Measurements from ENCODE around the gene PHLDA2.

Gene PHLDA2, protein sequence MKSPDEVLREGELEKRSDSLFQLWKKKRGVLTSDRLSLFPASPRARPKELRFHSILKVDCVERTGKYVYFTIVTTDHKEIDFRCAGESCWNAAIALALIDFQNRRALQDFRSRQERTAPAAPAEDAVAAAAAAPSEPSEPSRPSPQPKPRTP

DNA sequence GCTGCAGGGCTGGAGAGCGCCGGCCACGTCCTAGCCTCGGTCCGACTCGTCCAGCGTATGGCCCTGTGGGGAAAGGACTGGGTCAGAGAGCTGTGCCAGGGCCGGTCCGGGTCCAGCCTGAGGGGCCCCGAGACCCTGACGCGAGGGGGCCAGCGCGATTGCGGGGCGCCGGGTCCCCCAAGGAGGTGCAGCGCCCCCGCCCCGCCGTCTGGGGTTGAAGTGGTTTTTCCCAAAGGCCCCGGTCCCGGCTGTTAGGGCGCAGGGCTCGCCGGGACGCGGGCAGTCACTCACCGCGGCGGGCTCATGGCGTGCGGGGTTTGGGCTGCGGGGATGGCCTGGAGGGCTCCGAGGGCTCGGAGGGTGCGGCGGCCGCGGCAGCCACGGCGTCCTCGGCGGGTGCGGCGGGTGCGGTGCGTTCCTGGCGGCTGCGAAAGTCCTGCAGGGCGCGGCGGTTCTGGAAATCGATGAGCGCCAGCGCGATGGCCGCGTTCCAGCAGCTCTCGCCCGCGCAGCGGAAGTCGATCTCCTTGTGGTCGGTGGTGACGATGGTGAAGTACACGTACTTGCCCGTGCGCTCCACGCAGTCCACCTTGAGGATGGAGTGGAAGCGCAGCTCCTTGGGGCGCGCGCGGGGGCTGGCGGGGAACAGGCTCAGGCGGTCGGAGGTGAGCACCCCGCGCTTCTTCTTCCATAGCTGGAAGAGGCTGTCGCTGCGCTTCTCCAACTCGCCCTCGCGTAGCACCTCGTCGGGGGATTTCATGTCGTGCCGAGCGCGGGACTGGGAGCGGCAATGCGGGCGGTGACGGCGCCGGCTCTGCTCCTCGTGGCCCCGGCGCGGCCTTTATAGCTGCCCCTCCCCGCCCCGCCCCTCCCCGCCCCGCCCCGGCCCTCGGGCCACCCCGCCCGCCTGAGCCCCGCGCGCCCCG is at the start of gene PHLDA2:
Gene PHLDA2, minus strand, starts transcription at position 816 of the 926 bp plus-strand sequence. Its CDS starts 56 bp downstream, at position 760.
- peak; percentile 50 for DNase-seq

DNA sequence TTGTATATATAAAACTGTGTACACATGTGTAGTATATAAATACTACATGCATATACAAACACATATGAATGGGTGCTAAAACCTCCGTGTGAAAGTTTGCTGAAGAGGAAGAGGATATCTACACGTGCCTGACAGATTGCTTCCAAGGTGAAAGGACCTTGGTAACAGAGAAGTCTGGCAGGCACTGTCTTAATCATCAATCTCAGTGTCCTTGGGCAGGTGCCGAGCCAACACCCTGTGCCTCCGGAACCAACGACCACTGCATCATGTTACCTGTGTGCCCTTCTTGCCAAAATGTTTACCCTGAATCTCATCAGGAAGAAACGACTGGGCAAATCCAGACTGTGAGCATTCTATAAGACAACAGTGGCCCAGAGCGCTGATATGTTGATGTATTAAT is 47.9 kb upstream of the PHLDA2 start:
- DNase-seq, result no peak

DNA sequence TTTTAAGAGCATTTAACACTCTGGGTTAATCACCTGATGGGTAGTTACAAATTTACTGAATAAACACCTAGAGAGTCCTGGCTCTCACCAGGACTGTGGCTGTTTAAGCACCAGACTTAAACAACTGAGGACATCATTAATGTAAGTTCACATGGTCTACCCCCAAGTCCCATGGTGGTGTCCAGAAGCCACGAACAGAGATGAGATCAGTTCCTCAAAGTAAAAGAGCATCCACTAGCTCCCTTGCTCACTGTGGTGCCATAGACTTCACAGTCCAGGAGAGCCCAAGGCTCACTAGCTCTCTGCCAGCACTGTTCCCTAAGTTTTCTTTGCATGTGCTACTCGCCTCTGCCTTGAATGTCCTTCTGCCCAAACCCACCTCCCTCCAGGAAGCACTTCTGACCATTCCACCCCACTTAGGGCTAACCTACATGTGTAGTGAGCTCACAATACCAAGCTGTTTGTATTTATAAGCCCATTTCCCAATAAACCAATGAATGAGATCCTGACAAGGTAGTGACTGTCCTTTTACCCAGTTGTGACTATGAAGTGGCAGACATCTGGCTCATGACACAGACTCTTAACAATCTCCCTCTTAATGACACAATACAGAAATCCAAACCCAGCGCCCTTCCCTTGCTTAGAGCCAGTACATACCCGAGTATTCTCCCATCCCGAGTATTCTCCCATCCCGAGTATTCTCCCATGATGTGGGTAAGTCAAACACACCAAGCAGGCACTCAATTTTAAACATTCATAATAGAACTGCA is 47.3 kb upstream of the PHLDA2 start:
- no peak for DNase-seq

DNA sequence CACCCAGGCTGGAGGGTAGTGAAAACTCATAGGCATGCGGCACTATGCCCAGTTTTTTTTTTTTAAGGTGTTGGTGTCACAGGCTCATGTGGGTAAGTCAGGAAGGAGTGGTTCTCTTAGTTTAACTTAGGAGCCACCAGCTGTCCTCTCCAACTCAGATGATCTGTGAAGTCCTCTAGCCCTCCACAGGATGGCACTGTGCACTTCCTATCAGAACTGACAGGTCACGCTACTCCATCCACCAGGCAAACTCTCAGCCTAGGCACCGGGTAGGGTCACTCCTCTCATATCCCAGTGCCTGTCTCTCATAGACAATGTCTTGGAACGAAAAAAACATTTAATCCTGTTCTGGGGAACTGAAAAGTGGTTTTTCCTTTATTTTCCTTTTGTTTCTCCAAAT is 46.4 kb upstream of the PHLDA2 start:
- peak; percentile 13 for DNase-seq

DNA sequence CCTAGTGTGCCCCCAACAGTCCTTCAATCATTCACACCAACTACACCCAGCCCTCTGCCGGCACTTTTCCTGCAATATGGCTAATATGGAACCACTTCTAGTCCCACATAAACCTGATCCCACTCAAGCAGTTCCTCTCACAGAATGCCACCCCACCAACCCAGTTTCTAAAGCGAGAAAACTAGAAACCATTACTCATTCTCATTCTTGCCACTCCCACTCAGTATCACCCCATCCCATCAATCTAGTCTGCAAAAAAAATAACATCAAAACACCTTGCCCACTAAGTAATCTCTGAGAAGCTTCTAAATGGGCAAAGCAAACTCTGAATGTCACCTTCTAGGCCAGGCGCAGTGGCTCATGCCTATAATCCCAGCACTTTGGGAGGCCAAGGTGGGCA is 45.1 kb upstream of the PHLDA2 start:
- DNase-seq, result no peak

DNA sequence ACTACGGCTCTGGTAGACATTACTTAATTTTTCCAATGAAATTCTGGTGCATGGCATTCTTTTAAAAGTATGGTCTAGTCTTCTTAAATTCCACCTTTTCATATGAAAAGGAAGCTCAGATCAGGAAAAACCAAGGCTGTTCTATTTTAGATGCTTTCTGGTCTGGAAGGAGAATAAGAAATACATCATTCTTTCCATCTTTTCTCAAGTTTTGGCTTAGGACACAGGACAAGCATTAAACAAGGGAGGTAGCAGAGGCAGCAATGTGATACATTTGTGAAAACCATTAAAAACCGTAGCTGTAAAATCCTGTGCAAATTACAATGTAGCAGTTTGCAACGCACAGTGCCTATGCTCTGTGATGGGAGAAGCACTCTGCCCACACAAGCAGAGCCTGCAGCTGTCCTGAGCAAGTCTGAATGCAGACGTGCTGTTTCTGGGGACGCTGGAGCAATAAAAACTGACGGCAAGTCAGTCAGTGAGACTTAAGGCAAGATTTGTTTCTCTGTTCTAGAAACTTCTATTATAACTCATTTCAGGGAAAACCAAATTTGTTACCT is 39.2 kb upstream of the PHLDA2 start:
- DNase-seq, result no peak

DNA sequence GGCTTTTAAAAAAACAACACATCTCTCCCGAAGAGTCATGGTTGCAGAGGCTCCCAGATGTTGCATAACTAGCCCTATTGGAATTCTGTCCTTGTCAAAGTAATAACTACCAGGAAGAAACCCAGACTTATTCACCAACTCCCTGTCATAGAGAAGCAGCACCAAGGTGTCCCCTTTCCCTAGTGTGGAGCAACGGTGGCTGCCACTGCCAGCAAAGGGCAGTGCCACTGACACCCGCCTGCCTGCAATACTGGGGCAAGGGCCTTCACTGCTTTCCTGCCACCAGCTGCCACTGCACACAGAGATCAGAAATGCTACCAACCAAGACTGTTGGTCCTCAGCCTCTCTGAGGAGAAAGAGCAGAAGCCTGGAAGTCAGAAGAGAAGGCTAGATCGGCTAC is 35.6 kb upstream of the PHLDA2 start:
- no peak for DNase-seq

DNA sequence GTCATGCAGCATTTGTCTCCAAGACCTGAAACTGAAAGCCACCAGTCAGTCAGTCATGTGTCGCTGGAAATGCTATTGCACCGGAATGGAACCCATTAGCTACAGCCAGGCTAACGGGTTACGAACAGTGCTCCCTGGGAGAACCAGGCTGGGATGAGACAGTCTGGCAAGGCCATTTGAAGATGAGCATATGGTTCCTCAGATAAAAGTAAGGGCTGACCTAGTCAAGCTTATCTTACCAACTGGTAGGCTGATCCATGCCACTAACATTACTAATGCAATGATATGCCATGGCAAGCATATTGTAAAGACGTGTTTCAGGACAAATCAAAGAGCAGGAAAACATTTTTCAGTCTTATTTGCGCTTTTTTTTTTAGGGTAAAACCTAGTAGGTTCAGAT is 34.5 kb upstream of the PHLDA2 start:
- no peak for DNase-seq

DNA sequence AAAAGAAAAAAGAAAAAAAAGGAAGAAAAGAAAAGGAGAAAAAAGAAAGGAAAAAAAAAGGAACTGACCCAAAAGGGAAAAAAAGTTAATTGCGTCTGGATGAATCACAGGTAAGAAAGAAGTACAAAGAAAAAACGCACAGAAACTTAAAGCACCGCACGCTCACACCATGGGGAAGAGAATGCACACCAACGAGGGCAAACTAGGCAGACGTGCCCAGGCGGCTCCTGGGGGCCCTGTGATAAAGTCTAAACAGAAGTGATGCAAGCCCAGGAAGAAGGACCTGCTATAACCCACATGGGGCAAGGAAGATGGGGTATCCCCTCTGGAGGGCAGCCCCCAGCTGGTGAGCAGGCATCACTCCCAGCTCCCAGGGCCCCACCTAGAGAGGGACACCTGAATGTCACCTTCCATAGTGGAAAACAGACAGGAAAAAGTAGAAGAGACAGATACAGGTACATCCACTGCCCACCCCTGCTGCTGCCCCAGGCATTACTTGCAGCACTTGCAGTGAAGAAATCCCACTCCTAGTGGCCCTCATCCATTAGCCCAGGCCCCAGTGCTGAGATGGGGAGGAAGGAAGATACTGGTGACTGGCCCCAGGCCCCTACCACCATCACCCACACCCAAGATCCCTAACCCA is 34.0 kb upstream of the PHLDA2 start:
- DNase-seq, result no peak

DNA sequence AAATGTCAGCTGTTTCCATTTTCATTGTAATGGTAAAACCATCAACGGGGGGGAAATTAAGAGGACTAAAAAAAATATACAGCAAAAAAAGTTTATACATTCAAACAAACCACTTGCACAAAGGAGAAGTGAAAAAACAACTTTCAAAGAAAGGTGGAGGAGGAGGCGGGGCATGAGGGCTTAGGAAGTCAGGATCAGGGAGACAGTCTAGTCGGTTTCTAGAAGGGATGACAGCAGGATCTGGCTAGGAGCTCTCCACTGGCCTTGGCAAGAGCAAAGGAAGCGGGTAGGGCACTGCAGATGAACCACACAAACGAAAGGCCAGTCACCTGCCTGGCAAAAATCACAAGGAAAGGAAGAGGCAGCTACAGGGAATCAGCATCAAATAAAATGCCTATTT is 31.9 kb upstream of the PHLDA2 start:
- DNase-seq, result no peak

DNA sequence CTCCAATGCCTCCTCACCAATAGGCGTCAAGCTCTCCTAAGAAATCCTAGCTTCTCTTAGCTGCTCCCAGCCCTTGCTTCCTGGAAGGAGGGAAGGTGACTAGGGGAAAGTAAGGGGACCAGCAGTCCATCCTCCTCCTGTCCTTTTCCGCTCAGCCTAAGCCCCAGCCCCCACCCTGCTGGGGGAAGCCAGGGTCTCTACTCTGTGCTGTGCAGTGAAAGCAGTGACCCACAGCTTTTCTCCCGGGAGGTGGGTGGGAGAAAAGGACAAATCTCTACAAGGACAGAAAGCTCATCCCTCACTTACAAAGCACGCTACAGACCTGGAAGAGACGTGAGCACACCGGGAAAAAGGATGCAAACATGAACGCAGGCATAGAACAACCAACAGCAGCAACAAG is 30.9 kb upstream of the PHLDA2 start:
- DNase-seq, result no peak

DNA sequence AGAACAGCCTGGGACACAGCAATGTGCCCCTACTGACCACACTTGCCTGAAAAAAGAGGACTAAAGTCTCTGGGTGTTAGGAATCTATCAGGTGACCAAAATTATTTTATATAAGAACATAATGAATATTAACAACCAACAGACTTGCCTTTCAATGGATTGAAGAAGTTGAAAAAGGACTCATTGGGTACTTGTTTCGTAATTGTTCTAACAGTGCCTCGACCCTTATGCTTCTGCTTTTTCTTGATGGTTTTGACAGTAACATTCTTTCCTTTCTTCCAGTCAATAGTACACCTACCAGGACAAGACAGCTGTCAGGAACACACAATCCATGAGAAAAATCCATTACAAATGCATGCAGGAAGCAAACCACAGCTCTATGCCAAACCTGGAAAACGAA is 29.0 kb upstream of the PHLDA2 start:
- no peak for DNase-seq

DNA sequence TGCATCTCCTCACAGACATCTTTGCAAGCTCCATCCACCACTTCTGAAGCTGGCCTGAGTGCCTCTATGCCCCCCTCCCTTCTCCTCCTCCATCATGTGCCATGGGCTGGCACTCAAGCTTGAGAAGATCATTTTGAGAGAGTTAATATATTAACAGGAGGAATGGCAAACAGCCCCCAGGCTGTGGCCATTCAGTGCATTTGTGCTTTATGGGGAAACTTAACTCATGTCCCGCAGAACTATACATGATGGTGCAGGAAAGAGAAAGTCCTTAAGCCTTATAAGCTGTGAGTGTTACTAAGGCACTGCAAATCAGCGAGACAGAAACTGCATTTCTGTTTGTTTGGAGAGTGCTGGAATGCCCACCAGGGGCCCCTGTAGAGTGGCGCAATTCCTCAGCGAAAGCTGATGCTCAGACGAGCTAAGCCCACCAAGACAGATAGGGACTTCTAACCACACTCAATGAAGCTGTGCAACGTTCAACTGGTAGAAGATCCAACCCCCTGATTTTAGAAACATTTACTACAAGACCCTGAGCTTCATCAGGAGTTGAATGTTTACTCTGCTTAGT is 26.8 kb upstream of the PHLDA2 start:
- DNase-seq, result no peak

DNA sequence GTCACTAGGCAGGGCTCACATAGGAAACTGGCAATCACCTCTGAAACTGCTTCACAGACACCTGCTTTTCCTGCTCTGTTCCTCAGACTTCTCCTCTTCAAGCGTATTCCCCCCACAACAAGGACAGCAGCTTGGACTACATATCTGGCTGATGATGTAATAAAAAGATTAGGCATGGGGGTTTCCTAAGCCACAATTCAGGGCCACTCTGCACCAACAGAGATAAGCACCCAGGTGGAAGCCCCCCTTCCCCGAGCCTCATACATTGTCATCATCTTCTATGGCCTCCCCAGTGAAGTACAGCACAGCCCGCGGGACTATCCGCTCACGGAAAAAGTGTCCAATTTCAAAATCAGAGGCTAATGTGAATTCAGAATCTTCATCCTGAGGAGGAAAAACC is 25.0 kb upstream of the PHLDA2 start:
- DNase-seq, result no peak

DNA sequence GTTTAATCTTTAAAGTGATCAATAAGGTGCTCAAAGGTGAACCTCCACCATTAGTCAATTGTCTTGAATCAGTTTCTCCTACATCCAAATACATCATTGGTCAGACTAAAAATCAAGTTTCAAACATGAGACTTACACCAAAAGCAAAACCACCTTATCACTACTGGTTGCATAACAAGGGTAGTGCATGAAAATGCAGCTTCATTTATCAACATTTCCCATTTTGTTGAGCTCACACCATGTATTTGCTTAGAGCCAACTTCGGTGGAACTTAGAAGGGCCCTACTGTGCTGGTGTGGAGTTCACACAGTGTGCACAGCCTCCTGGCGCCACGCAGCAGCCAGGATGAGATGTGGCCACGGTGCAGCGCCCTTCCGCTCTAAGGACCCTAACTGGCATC is 23.1 kb upstream of the PHLDA2 start:
- DNase-seq, result no peak

DNA sequence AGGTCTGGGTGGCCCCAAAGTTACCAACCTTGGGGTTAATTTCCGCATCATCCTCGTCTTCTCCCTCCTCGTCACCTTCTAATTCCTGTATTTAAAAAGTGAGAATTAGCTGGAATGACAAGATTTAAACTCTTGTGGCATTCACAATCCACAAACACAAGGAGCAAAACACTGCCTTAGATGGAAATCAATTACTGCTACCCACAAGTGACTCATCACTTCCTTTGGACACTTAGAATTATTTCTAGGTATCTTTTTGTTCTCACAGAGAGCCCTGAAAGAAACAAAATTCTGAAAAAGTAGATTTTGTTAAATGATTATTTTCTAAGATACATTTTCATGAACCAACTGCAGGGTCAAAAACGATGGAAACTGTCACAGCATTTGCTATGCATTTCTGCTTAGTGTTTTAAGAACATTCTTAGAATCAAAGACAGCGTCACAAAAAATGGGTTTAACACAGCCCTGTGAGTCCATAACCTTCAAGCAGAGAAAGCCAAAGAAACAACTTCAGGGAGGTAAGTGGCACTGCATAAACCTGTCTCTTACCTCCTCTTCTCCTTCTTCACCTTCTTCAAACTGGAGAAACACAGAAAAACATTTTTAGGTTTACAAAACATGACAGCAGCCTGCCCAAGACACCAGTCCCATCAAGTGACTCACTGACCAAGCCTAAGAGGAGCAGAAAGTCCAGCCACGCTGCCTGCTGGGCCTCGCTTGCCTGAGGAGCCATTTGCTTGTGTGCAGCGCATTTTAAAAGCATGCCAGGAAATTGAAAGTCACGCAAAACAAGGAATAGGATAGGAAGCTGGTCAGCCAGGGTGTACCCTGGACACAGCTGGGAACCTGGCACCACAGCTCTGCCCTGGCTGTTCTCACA is 22.3 kb upstream of the PHLDA2 start:
- no peak for DNase-seq

DNA sequence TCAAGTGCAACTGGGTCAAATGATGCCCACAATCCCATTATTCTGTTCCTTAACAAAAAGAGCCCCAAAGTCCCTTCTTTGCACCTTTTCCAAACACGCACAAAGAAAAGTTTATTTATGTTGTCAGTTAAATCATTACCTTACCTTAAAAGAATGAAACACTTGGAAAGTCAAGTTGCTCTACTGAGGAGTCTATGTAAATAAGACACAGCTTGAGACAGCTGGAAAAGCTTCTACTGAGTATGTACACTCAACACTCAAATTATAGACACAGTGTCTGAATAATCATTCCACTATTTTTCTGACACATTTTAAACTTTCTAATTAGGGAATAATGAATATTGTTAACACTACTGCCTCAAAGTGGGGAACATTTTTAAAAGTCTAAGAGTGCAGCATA is 21.6 kb upstream of the PHLDA2 start:
- no peak for DNase-seq

DNA sequence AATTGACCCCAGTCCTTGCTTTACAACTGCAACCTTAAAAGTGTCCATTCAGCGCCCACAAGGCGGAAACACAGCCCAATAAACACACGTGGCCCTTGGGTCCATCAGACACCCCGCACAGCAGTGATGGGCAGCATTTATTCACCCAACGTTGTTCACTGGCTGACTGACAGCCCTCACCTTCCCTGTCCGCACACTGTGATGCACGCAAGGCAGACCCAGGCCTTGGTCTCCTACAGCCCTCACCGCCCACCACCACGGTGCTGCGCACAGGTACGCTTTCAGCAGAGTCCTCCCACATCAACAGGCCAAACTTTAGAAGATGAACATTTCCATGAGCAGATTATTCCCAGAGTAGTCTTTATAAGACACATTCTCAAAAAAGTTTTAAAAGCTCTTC is 20.7 kb upstream of the PHLDA2 start:
- no peak for DNase-seq

DNA sequence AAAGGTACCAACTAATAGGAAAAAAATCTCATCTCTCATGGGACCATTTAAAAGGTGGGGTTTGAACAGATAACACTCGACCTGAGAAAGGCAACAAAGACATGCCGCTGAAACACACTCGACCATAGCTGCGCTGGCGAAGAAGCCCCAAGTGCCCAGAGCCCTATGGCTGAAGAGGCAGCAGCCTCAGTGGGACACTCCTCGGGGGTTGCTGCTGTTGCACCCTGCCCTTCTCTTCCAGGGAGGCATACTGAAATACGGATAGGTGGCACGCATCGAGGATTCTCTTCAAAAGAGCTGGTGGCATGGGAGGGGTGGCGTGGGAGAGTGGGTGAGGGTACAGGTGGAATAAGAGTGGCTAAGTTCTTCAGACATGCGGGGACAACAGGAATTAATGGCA is 18.5 kb upstream of the PHLDA2 start:
- DNase-seq, result no peak

DNA sequence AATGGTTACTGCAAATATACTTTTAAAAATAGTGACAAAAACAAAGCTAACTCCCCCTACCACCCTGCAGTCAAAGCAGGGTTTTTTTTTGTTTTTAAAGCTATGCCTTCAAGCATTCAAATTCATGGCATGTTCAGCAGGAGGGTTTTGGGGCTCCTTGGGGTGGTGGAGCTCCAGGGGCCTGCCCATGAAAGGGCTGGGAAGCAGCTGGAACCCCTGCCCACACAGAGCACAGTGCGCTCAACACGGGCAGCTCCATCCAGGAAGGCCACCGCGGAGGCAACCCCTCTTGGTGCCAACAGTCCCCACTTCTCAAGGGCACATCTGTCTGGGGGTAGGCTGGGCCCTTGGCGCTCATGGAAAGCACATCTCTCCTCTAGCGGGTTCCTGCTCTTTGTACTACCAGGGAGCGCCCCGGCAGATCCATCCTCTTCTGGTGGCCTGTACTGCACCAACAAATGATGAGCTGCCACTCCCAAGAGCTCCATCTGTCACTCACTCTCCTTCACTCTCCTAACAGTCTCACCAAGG is 16.6 kb upstream of the PHLDA2 start:
- no peak for DNase-seq

DNA sequence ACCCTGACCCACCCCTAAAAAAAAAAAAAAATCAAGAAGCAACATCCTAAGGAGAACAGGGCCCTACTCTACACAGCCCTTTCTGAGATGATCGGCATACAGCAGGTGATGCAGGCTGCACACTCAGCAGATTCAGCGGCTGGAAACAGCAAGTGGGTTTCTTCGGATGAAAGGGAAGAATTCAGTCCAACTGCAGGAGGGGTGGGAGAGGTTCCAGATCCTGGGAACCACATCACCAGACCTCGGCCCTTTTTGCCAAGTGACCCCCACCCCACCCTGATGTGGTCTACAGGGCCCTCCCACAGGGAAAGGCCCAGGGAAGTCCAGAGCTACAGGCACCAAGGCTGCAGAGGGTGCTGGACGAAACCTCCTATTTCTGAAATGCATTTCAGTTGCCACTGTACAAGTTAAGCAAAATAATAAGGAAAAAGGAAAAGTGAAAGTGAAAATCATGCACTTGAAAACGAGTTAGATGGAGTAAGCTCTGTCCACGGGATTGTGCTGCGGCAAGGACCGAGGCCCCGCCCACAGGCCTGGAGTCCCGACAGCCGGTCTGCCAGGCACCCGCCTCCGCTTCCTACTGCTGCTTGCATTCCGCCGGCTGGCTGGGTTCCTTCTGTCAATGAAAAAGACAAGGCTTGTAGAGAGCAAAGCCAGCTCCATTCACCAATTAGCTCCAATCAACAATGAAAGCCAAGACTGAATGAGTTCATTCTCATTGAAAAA is 16.0 kb upstream of the PHLDA2 start:
- DNase-seq, result no peak

Data from NCI-H1105 treated with DMSO at 0.1 percent for 48 hours (cell line).